Thyroid gland (tissue), 4 donors: ENCODE measurements around the gene STUM. TPM values are rescaled to one million over a fixed set of nuclear protein-coding genes. Genes with fewer than 3 reads are reported as not detected.

ENCODE experiments used
- DNase-seq, 2 donors: peaks; one replicate each; pipeline ENCODE4 v3.0.0-alpha.2; 2019
- H3K27ac ChIP-seq, 3 donors: fragments of 200-600 bp; sonication (generic); 1 replicate in 2 of 3; 2 replicates in 1 of 3; pipeline ENCODE4 v1.5.1; 2016 to 2019; ENCODE audit warnings: mild to moderate bottlenecking in 1 of 3, moderate library complexity in 1 of 3
- H3K27me3 ChIP-seq: fragments of 200-600 bp; sonication (generic); one replicate; pipeline ENCODE4 v1.5.1; 2019
- H3K36me3 ChIP-seq, 2 donors: fragments of 200-600 bp; sonication (generic); one replicate each; pipeline ENCODE4 v1.5.1; 2016 to 2019
- H3K4me1 ChIP-seq, 2 donors: fragments of 200-600 bp; sonication (generic); one replicate each; pipeline ENCODE4 v1.5.1; 2017 to 2019
- H3K4me3 ChIP-seq, 3 donors: fragments of 200-600 bp; sonication (generic); replicated peaks in 1 of 3; 1 replicate in 2 of 3; 2 replicates in 1 of 3; pipeline ENCODE4 v1.5.1; 2016; ENCODE audit warnings: mild to moderate bottlenecking in 1 of 3
- H3K9me3 ChIP-seq: fragments of 200-600 bp; sonication (generic); one replicate; pipeline ENCODE4 v1.5.1; 2017
- POLR2A ChIP-seq, 2 donors: fragments of 450-650 bp; IDR thresholded peaks; one replicate each; pipeline ENCODE4 v1.6.1; 2017; ENCODE audit warnings: antibody characterized with exemption in 2 of 2, mild to moderate bottlenecking in 2 of 2, moderate library complexity in 1 of 2
- whole genome bisulfite sequencing, 2 donors: methylation state at CpG; one replicate each; pipeline ENCODE4 v1.1.5; 2017; 5-methylcytosine and 5-hydroxymethylcytosine counted together
- intact Hi-C: fragments of 100-400 bp; cut with DNase I; formaldehyde crosslinking; loops from one replicate; pipeline ENCODE4 v1.15.1; 2023
- total RNA-seq, 4 donors: library from RNA; depleted of rRNA; stranded (reverse); fragments of >200 nt; gene quantifications; one replicate each; pipeline ENCODE4 v1.2.3, GENCODE V29; 2016
- TF ChIP-seq, protein P1 (sequence below), 6 experiments: fragments of 200-600 bp in 3 of 6; fragments of 450-650 bp in 3 of 6; sonication (generic) in 3 of 6; IDR thresholded peaks; one replicate each; pipeline ENCODE4 v1.5.1; 2016 to 2019; ENCODE audit warnings: antibody characterized with exemption in 6 of 6, mild to moderate bottlenecking in 2 of 6, inconsistent platforms in 1 of 6, moderate library complexity in 1 of 6

Gene STUM
- total RNA-seq, 4 donors from 2014 or later: 0.22 to 1.1 (median 0.48) TPM

DNA sequence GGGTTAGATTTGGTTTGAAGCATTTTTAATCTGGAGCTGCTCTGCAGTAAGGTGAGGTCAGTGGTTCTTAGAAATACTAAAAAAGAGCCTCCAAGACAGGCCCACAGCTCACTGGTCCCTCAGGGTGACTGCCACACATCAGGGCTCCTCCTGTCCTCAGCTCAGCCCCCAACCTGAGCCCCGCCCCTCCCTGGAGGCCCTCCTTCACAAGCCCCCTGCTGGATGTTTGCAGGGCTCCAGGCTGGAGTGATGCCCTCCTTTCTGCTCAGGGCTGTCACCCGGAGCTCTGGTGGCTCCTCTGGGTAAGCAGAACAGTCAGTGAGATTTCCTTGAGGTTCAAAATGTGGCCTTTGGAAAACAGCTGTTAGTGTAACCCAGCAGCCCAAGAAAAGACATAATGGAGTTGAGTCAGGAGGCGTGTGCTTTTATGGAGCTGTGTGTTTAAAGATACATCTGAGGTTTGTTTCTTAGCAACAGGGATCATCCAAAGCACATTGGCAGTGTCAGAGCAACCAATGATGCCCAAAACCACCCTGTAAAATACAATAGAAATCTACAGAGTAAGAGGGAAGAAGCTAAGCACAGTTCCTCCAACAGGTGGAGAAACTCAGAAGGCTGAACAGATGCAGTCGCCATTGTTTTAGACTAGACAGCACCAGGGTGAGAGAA, 21.4 kb downstream of the STUM start:
- Histone ChIP-seq H3K4me1 (no peaks in the 10 kb centered on the region), H3K4me3 (no peak overlapping the region), H3K9me3 (no peaks in the 10 kb centered on the region), H3K27ac (no peak overlapping the region), H3K36me3 (no peaks in the 10 kb centered on the region), H3K27me3 (no peaks in the 10 kb centered on the region)
- WGBS, 2 donors: 70 to 82% methylated on average over 3 to 4 of the region's 4 CpGs
- no peak for TF ChIP-seq POLR2A (IDR thresholded peaks at IDR 0.05)
- TF ChIP-seq, protein P1, sequence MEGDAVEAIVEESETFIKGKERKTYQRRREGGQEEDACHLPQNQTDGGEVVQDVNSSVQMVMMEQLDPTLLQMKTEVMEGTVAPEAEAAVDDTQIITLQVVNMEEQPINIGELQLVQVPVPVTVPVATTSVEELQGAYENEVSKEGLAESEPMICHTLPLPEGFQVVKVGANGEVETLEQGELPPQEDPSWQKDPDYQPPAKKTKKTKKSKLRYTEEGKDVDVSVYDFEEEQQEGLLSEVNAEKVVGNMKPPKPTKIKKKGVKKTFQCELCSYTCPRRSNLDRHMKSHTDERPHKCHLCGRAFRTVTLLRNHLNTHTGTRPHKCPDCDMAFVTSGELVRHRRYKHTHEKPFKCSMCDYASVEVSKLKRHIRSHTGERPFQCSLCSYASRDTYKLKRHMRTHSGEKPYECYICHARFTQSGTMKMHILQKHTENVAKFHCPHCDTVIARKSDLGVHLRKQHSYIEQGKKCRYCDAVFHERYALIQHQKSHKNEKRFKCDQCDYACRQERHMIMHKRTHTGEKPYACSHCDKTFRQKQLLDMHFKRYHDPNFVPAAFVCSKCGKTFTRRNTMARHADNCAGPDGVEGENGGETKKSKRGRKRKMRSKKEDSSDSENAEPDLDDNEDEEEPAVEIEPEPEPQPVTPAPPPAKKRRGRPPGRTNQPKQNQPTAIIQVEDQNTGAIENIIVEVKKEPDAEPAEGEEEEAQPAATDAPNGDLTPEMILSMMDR (IDR thresholded peaks at IDR 0.05): no peak
- intact Hi-C loops: no loop called here
- no peak for DNase-seq

DNA sequence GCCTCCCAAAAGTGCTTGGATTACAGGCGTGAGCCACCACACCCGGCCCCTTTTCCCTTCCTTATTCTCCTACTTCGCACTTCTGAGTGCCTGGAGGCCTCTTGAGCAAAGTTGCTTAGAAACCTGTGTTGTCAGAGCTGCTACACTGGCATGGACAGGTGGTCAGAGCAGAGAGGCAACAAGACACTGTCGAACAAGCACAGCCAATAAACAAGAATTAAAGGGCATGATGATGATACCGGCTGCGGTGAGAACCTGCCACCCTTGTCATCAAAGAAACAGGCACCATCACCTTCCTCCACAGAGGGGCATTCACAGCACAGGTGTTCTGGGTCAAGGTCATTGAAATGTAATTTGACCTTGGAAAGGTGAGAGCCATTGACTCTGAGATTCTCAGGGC, 23.3 kb downstream of the STUM start:
- no peaks in the 10 kb centered on the region for H3K4me1 ChIP-seq
- 47 to 53% methylated on average over 6 of the region's 6 CpGs for WGBS, 2 donors
- H3K9me3 ChIP-seq: no peaks in the 10 kb centered on the region
- intact Hi-C loops: no loop called here
- H3K36me3 ChIP-seq: no peaks in the 10 kb centered on the region
- no peaks in the 10 kb centered on the region for H3K27me3 ChIP-seq
- H3K4me3 ChIP-seq: no peak overlapping the region
- DNase-seq: no peak
- H3K27ac ChIP-seq: no peak overlapping the region
- no peak for TF ChIP-seq POLR2A (IDR thresholded peaks at IDR 0.05)
- TF ChIP-seq, protein P1 (IDR thresholded peaks at IDR 0.05): no peak

DNA sequence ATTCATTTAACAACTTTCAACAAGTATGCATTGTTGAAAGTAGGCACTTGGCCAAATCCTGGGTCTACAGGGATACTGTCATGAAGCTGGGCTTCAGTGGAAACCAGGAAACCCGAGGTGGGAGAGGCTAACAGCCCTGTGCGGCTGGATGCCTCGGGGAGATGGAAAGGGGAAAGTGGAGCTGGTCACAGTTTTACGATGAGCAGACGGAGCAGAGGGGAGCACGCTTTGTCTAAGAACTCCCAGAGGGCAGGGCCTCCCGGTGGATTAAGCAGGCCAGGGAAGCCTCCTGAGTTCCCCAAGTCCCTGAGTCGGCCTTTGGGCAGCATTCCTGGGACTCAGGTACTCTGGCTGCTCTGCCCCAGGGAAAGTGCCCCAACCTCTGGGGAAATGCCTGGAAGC, 23.8 kb downstream of the STUM start:
- DNase-seq: peak in 1 of 2 donors; percentile 5
- H3K9me3 ChIP-seq: no peaks in the 10 kb centered on the region
- H3K27me3 ChIP-seq: no peaks in the 10 kb centered on the region
- 55 to 59% methylated on average over 8 of the region's 8 CpGs for WGBS, 2 donors
- no peaks in the 10 kb centered on the region for H3K4me1 ChIP-seq
- no peaks in the 10 kb centered on the region for H3K36me3 ChIP-seq
- TF ChIP-seq, protein P1 (IDR thresholded peaks at IDR 0.05): no peak
- no peak for TF ChIP-seq POLR2A (IDR thresholded peaks at IDR 0.05)
- no peak overlapping the region for H3K4me3 ChIP-seq
- no peak overlapping the region for H3K27ac ChIP-seq
- intact Hi-C loops: no loop called here

DNA sequence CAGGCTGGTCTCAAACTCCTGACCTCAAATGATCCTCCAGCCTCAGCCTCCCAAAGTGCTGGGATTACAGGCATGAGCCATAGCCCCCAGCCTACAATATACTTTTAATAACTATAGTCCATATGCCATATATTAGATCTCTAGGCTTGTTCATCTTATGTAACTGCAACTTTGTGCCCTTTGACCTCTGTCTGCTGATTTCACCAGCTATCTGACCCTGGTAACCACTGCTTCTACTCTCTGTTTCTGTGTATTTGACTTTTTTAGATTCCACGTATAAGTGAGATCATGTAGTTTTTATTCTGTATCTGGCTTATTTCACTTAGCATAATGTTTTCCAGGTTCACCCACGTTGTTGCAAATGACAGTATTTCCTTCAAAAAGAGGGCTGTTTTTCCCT, 25.5 kb downstream of the STUM start:
- Histone ChIP-seq H3K27me3 (no peaks in the 10 kb centered on the region), H3K9me3 (no peaks in the 10 kb centered on the region), H3K4me1 (no peaks in the 10 kb centered on the region), H3K4me3 (no peak overlapping the region), H3K27ac (no peak overlapping the region), H3K36me3 (no peaks in the 10 kb centered on the region)
- TF ChIP-seq, protein P1 (IDR thresholded peaks at IDR 0.05): no peak
- TF ChIP-seq POLR2A (IDR thresholded peaks at IDR 0.05): no peak
- no peak for DNase-seq
- intact Hi-C loops: no loop called here
- 85 to 86% methylated on average over 2 of the region's 2 CpGs for WGBS, 2 donors

DNA sequence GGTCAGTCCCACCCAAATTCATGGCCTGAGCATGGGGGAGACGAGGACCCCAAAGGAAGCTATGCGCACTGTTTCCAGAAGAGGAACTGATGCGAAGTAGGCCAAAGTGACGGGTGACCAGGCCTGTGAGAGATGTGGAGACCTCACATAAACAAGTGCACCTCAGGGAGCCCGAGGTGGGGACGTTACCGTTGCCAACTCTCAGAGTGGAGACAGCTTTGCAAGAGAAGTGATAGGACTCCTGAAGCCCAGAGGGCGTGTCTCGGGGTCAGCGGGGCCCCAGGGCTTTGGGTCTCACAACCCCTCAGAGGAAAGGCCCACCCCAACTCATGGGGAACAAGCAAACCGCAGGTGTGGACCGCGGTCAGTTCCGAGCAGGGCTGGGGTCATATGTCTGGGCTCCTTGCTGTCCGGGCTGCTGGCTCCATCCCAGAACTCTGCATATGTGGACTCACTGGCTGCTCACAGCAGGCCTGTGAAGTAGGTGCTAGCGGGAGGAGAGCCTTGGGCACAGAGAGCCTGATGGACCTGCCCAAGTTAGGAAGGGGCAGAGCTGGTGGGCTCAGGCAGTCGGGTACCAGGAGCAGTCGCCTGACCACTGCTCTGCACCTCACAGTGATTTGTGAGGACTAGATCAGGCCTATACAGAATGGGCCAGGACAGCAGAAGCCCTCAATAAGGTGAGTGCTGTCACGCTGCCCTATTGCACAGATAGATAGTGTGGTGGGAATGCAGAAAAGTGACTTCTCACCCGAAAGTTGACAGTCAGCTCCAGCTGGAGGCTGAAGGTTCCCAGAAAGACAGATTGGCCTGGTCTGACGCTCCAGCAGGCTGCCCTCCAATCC, 26.2 kb downstream of the STUM start:
- H3K4me1 ChIP-seq: no peaks in the 10 kb centered on the region
- no peak overlapping the region for H3K27ac ChIP-seq
- no peak for TF ChIP-seq POLR2A (IDR thresholded peaks at IDR 0.05)
- TF ChIP-seq, protein P1 (IDR thresholded peaks at IDR 0.05): no peak
- H3K9me3 ChIP-seq: no peaks in the 10 kb centered on the region
- intact Hi-C loops: no loop called here
- H3K36me3 ChIP-seq: no peaks in the 10 kb centered on the region
- H3K4me3 ChIP-seq: no peak overlapping the region
- WGBS, 2 donors: 93 to 95% methylated on average over 18 to 19 of the region's 21 CpGs
- DNase-seq: no peak
- H3K27me3 ChIP-seq: no peaks in the 10 kb centered on the region
